Nasal cavity respiratory epithelium epithelial cell of viscerocranial mucosa (primary cell): ENCODE measurements around the gene JMJD8. TPM values are rescaled to one million over a fixed set of nuclear protein-coding genes. Genes with fewer than 3 reads are reported as not detected.

Source experiments
- total RNA-seq: library from RNA; depleted of rRNA; stranded (reverse); fragments of >200 nt; gene quantifications from 2 replicates; pipeline ENCODE4 v1.2.3, GENCODE V29; 2014

Gene JMJD8
- total RNA-seq, 1 donor from 2014 or later: 16.1 TPM

Other genes with a start within 250 kb of the JMJD8 start
- 30.1 and 60.1 TPM in 2 replicates for gene CAPN15, start 156.6 kb downstream of the JMJD8 start, total RNA-seq
- gene PRR35, start 123.9 kb downstream of the JMJD8 start, total RNA-seq: under 0.01 TPM in 1 of 2 replicates, not detected in the other
- 0.14 and 0.68 TPM in 2 replicates for gene NHLRC4, start 117.3 kb downstream of the JMJD8 start, total RNA-seq
- gene PIGQ, start 114.4 kb downstream of the JMJD8 start, total RNA-seq: 13.7 and 34.0 TPM in 2 replicates
- 14.4 and 18.3 TPM in 2 replicates for gene RAB40C, start 94.3 kb downstream of the JMJD8 start, total RNA-seq
- gene WFIKKN1, start 53.3 kb downstream of the JMJD8 start, total RNA-seq: under 0.01 and 0.71 TPM in 2 replicates
- 57.2 and 62.5 TPM in 2 replicates for gene METTL26, start 48.0 kb downstream of the JMJD8 start, total RNA-seq
- gene MCRIP2, start 42.5 kb downstream of the JMJD8 start, total RNA-seq: 19.8 and 27.0 TPM in 2 replicates
- 4.1 and 13.5 TPM in 2 replicates for gene WDR90, start 35.0 kb downstream of the JMJD8 start, total RNA-seq
- gene RHOT2, start 16.2 kb downstream of the JMJD8 start, total RNA-seq: 47.8 and 49.3 TPM in 2 replicates
- gene RHBDL1, start 8.7 kb downstream of the JMJD8 start, total RNA-seq: 4.7 and 6.2 TPM in 2 replicates
- gene STUB1, start 3.9 kb downstream of the JMJD8 start, total RNA-seq: 119 and 126 TPM in 2 replicates
- gene WDR24, start 6.1 kb upstream of the JMJD8 start, total RNA-seq: 5.5 and 8.9 TPM in 2 replicates
- gene FBXL16, start 21.5 kb upstream of the JMJD8 start, total RNA-seq: 1.4 and 1.7 TPM in 2 replicates
- 81.3 and 81.4 TPM in 2 replicates for gene METRN, start 30.8 kb upstream of the JMJD8 start, total RNA-seq
- gene ANTKMT, start 36.8 kb upstream of the JMJD8 start, total RNA-seq: 10.0 and 20.5 TPM in 2 replicates
- gene CCDC78, start 42.1 kb upstream of the JMJD8 start, total RNA-seq: 1.0 and 1.6 TPM in 2 replicates
- gene HAGHL, start 42.8 kb upstream of the JMJD8 start, total RNA-seq: 18.4 and 24.3 TPM in 2 replicates
- 35.3 and 44.8 TPM in 2 replicates for gene CIAO3, start 56.7 kb upstream of the JMJD8 start, total RNA-seq
- gene MSLN, start 76.4 kb upstream of the JMJD8 start, total RNA-seq: 13.0 and 40.5 TPM in 2 replicates
- 24.4 and 24.6 TPM in 2 replicates for gene RPUSD1, start 104.0 kb upstream of the JMJD8 start, total RNA-seq
- 2.2 and 3.1 TPM in 2 replicates for gene CHTF18, start 104.3 kb upstream of the JMJD8 start, total RNA-seq
- gene GNG13, start 116.4 kb upstream of the JMJD8 start, total RNA-seq: not detected in 2 replicates